Mucosa of stomach (tissue), 1 donor: ENCODE data around the gene PLEKHG3.

Experiments used
- H3K27me3 ChIP-seq: one replicate; pipeline ENCODE4 v1.7.0; 2013; ENCODE audit warnings: mild to moderate bottlenecking, low read length; ENCODE audit not compliant: control insufficient read depth, insufficient read depth
- H3K36me3 ChIP-seq: one replicate; pipeline ENCODE4 v1.7.0; 2013; ENCODE audit warnings: low read length; ENCODE audit not compliant: control insufficient read depth, insufficient read depth
- H3K4me1 ChIP-seq: one replicate; pipeline ENCODE4 v1.7.0; 2013; ENCODE audit warnings: mild to moderate bottlenecking, low read length; ENCODE audit not compliant: control insufficient read depth, insufficient read depth
- H3K4me3 ChIP-seq: one replicate; pipeline ENCODE4 v1.7.0; 2013; ENCODE audit warnings: low read length
- H3K9ac ChIP-seq: one replicate; pipeline ENCODE4 v1.7.0; 2013; ENCODE audit warnings: mild to moderate bottlenecking, low read length, moderate library complexity
- H3K9me3 ChIP-seq: one replicate; pipeline ENCODE4 v1.7.0; 2013; ENCODE audit warnings: mild to moderate bottlenecking, low read length, moderate library complexity; ENCODE audit not compliant: control insufficient read depth
- donor health status: Pancreatic carcinoma.

PLEKHG3 gene

DNA sequence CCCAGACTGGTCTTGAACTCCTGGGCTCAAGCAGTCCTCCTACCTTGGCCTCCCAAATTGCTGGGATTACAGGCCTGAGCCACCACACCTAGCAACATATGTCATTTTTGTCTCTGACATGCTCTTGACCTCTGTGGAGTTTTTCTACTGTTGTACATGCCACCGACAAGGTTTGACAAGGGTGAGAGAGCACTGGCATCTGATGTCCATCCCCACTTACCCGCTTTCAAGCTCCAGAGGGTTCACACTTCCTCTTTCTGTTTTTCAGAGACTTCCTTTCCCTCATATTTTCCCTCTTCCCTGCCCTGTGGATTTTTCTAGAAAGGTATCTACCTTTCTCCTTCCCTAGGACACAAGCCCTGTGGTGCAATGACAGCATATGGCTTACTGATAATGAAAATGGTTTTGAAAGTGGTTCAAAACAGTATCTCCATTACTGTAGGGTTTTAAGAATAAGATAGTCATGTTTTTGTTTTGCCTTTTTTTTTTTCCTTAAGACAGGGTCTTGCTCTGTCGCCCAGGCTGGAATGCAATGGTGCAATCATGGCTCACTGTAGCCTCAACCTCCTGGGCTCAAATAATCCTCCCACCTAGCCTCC is 27.7 kb upstream of the PLEKHG3 start:
- Histone ChIP-seq H3K36me3 (no peaks in the 10 kb centered on the region), H3K27me3 (no peaks in the 10 kb centered on the region), H3K9me3 (no peaks in the 10 kb centered on the region), H3K4me3 (no peak overlapping the region), H3K4me1 (peaks cover 11% of the 10 kb centered on the region), H3K9ac (no peak overlapping the region)

DNA sequence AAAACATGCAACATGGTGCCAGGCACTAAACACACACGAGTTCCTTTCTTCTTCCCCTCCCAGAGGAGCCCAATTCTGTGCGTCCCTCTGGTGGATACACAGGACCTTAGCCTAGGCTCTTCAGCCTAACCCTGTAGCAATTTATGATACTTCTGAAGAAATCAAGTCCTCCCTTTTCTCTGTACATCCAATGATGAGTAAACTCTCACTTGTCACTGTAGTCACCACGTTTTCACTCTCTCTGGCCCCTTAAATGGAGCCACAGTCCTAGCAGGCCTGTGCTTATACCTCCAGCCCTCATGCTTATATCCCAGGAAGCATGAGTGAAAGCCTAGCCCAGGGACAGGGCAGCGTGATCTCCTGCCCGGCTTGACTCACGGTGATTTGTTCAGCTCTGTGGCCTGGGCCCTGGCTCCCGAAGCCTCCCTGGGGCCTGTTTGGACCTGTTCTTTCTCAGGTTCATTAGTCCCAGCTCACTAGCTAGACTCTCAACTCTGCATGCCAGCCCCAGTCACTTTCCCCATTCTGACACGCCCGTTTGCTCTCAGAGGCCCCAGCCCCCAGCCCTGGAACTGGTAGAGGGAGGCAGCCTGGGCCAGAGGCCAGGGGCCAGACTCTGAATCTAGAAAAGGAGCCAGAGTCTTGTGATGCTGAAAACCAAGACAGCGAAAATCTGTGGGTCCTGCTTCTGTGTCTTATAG is 24.1 kb upstream of the PLEKHG3 start:
- H3K36me3 ChIP-seq, result no peaks in the 10 kb centered on the region
- peaks cover 15% of the 10 kb centered on the region for H3K4me1 ChIP-seq
- H3K9me3 ChIP-seq, result no peaks in the 10 kb centered on the region
- no peak overlapping the region for H3K4me3 ChIP-seq
- no peaks in the 10 kb centered on the region for H3K27me3 ChIP-seq
- H3K9ac ChIP-seq, result no peak overlapping the region

DNA sequence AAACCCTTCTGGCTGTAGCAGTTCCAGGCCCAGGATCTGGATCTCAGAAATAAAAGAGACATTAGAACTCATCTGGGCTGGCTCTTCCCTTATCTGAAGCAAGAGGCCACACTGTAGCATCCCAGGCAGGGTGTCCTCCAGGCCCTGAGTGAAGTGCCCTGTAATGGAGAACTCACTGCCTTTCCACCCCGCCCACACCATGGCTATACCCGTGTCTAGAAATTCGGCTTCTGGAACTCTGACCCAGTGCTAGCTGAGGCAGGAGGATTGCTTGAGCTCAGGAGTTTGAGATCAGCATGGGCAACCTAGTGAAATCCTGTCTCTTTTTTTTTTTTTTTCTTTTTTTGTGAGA is 23.5 kb upstream of the PLEKHG3 start:
- Histone ChIP-seq H3K9ac (no peak overlapping the region), H3K36me3 (no peaks in the 10 kb centered on the region)

DNA sequence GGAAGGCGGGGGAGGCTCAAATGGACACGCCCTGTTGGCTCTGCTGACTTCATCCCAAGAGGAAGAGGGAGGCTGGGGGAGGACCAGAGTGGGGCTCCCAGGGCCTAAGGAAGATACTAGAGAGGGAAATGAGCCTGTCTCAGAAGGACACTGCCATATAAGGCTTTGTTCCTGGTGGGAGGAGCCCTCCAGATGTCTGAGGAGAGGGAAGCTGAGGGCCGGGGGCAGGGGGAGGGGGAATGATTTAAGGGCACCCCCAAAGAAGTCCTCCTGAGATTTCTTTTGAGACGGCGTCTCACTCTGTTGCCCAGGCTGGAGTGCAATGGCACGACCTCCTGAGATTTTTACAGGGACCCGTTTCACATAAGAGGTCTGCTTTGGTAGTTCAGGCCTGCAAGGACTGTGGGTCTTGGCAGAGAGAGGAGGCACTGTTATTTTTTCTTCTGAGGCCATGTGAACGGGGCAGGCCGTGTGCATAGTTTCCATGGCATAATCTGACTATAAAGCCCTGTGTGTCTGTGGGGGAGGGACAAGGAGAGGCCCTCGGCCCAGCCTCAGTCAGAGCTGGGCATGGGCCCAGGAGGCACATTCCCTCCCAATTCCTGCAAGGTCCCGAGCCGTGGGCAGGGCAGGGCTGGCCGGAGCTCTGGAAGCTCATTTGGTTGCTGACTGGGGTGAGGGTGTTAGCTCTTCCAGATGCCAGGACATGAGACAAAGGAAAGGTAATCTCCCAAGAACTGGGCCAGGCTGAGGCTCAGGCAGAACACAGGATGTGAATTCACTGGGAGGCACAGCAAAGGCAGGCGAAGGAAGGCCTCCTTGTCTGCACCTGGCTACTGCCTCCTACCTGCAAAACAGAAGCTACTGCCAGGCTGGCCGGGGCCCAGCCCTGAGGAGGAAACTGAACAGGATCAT is 22.2 kb upstream of the PLEKHG3 start:
- peaks cover 11% of the 10 kb centered on the region for H3K4me1 ChIP-seq
- H3K4me3 ChIP-seq, result no peak overlapping the region
- no peak overlapping the region for H3K9ac ChIP-seq
- no peaks in the 10 kb centered on the region for H3K36me3 ChIP-seq
- H3K9me3 ChIP-seq, result no peaks in the 10 kb centered on the region
- H3K27me3 ChIP-seq, result no peaks in the 10 kb centered on the region

More for the DNA sequence above, 23.5 kb upstream of the PLEKHG3 start:
- Histone ChIP-seq H3K9me3 (no peaks in the 10 kb centered on the region), H3K27me3 (no peaks in the 10 kb centered on the region), H3K4me1 (peaks cover 11% of the 10 kb centered on the region), H3K4me3 (no peak overlapping the region)

DNA sequence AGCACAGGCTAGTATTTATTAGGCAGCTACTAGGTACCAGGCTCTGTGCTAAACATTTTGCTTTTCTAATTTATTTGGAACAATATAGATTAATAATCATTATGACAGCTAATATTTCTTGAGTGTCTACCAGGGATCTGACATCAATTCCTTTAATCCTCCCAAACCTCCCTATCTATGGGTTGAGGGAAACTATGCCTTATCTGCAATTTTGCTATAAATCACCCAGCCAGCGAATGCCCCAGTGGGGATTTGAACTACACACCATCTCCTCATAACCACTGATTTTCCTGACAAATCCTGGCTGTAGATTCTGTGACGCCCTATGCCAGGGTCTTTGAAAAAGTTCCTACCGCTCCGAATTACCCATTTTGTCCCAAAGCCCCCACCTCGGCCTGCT is 21.4 kb upstream of the PLEKHG3 start:
- H3K4me3 ChIP-seq, result no peak overlapping the region
- H3K9ac ChIP-seq, result no peak overlapping the region
- no peaks in the 10 kb centered on the region for H3K9me3 ChIP-seq
- H3K36me3 ChIP-seq, result no peaks in the 10 kb centered on the region
- peaks cover 11% of the 10 kb centered on the region for H3K4me1 ChIP-seq
- no peaks in the 10 kb centered on the region for H3K27me3 ChIP-seq

DNA sequence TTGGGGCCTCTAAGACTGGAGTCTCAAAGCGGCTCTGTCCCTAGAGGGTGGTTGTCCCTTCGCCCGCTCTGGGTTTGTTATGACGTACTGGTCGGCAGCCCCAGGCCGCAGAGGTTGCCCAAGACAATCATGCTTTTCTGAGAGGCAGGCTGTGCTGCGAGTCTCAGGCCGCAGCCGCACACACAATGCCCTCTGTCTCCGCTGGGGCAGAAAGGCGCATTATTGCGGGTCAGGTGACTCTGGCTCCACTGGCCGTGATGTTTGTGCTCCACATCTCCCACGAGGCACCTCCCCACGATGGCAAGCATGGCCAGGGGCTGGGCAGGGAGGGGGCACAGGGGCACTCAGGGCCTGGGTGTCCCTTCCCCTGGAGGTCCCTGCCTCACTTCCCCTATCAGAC is 21.0 kb upstream of the PLEKHG3 start:
- H3K9ac ChIP-seq, result no peak overlapping the region
- H3K9me3 ChIP-seq, result no peaks in the 10 kb centered on the region
- H3K36me3 ChIP-seq, result no peaks in the 10 kb centered on the region
- peaks cover 12% of the 10 kb centered on the region for H3K4me1 ChIP-seq
- no peaks in the 10 kb centered on the region for H3K27me3 ChIP-seq
- H3K4me3 ChIP-seq, result no peak overlapping the region

DNA sequence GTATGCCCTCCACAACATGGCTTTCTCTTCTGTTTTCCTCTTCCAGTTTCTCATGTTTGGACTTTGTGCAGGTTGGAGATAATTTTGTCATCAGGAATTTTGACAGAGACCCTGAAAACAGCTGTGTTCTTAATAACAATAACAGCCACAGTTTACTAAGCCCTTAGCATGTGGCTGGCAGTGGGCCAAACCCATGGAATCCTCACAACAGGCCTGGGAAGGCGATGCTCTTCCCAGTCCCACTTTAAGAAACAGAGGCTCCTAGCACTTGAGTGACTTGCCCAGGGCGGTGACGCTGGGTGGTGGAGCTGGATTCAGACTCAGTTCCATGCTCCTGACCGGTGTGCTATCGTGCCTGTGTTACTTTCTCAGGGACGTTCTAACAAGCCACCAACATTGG is 20.1 kb upstream of the PLEKHG3 start:
- Histone ChIP-seq H3K4me3 (no peak overlapping the region), H3K4me1 (peaks cover 20% of the 10 kb centered on the region), H3K36me3 (no peaks in the 10 kb centered on the region), H3K27me3 (no peaks in the 10 kb centered on the region), H3K9me3 (no peaks in the 10 kb centered on the region), H3K9ac (no peak overlapping the region)

DNA sequence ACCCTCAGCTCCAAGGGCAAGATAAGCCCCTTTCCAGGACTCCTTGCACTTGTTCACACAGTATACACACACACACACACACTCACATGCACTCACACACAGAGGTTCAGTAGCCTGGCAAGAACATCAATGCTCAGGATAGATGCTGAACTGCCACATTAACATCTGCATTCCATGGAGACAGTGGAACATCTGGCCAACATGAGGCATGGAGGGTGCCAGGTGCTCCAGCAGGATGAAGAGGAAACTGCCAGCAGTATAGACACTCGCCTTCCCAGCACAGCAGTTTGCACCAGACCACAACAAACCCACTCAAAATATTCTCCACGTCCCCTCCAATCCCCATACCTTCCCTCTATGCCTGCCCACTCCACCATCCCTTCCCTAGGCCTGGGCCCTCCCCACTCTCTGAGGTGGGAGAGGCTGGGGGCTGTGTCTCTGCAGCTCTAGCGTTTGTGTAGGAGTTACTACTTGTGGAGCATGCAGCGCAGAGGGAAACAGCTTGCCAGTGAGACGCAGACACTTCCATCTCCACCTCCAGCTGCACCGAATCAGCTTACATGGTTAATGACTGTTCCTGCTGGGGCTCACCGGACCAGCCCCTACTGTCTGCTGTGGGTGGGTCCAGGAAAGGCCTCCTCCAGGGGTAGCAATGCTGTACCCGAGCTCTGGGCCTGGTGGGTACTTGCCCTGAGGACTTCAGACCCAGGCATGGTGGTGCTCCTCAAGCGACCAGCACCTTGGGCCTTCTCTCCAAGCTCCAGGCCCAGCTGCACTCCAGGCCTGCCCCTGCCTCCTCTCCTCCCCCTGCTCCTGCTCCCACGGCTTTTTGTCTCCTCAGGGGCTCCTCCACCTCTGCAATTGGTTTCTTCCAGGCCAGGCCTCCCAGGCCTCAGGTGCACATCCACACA is 18.6 kb upstream of the PLEKHG3 start:
- Histone ChIP-seq H3K4me3 (no peak overlapping the region), H3K27me3 (no peaks in the 10 kb centered on the region), H3K9ac (no peak overlapping the region), H3K36me3 (no peaks in the 10 kb centered on the region), H3K9me3 (no peaks in the 10 kb centered on the region), H3K4me1 (peaks cover 29% of the 10 kb centered on the region)

DNA sequence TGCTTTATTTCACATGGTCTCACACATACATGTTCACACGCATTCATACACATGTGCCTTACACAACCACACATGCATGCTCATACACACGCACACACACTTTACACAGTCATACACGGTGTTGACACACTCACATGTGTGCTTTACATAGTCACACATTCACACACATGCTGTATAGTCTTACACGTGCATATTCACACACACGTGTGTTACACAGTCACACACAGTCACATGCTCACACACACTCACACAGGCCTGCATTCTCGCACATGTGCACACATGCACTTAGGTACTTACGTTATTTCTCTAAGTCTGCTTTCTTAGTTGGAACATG is 18.0 kb upstream of the PLEKHG3 start:
- Histone ChIP-seq H3K9ac (no peak overlapping the region), H3K9me3 (no peaks in the 10 kb centered on the region), H3K36me3 (no peaks in the 10 kb centered on the region), H3K27me3 (no peaks in the 10 kb centered on the region), H3K4me1 (peaks cover 29% of the 10 kb centered on the region), H3K4me3 (no peak overlapping the region)

DNA sequence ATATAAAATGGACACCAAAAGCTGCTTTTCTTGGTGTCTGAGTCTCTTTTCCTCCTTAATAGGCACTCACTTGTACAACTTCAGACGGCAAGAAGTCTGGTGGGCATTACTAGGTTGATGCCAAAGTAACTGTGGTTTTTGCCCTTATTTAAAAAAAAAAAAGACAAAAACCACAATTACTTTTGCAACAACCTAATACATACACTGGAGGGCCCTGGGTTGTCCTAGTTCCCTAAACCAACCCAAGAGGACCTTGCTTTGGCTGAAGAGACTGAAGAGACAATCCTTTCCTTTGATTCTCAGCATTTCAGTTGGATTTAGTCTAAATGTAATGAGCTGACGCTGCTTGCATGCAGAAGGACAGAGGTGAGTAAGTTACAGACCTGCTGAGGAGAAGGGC is 16.2 kb upstream of the PLEKHG3 start:
- H3K36me3 ChIP-seq, result no peaks in the 10 kb centered on the region
- no peaks in the 10 kb centered on the region for H3K27me3 ChIP-seq
- no peaks in the 10 kb centered on the region for H3K9me3 ChIP-seq
- H3K4me3 ChIP-seq, result no peak overlapping the region
- no peak overlapping the region for H3K9ac ChIP-seq
- peaks cover 25% of the 10 kb centered on the region for H3K4me1 ChIP-seq

DNA sequence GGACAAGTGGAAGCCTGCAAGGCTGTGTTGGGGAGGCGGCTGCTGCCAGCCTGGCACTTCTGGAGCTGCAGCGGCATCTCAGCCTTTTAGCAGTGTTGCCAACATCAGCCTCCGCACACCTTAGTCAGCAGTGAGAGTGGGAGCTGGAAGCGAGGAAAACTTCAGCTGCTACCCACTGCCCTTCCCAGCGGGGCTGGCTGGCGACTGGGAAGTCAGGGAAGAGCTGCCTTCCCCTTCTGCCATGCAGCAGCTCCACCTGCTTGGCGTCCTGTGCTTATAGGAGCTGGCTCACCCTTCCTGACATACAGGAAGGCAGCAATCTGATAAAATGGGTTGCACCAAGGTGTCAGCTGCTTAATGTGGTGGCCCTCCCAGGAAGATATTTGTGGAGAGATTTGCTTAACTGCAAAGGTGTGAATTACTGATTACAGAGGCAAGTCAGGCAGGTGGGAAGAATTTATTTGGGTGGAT is 15.4 kb upstream of the PLEKHG3 start:
- Histone ChIP-seq H3K9me3 (no peaks in the 10 kb centered on the region), H3K36me3 (no peaks in the 10 kb centered on the region), H3K9ac (no peak overlapping the region), H3K27me3 (no peaks in the 10 kb centered on the region), H3K4me1 (peaks cover 26% of the 10 kb centered on the region), H3K4me3 (no peak overlapping the region)
